ENCODE results near the gene PSEN1.

- TF ChIP-seq CTCF (IDR thresholded peaks at IDR 0.05) (no peak), POLR2A (IDR thresholded peaks at IDR 0.05) (no peak)
These were observed 30.6 kb upstream of the PSEN1 start for GRCh38 chr14:73105727-73106126.
